Left forelimb (tissue), 1 donor: ENCODE measurements around the gene FCHSD1.
"Not testable (repeated sequence)": the region's sequence is repeated elsewhere in the genome, so short reads cannot be mapped to it uniquely, and the experiment has no call there.

ENCODE experiments used
- DNase-seq: peaks from one replicate; pipeline ENCODE4 v3.0.0-alpha.2; 2018; ENCODE audit warnings: low spot score

FCHSD1 gene

DNA sequence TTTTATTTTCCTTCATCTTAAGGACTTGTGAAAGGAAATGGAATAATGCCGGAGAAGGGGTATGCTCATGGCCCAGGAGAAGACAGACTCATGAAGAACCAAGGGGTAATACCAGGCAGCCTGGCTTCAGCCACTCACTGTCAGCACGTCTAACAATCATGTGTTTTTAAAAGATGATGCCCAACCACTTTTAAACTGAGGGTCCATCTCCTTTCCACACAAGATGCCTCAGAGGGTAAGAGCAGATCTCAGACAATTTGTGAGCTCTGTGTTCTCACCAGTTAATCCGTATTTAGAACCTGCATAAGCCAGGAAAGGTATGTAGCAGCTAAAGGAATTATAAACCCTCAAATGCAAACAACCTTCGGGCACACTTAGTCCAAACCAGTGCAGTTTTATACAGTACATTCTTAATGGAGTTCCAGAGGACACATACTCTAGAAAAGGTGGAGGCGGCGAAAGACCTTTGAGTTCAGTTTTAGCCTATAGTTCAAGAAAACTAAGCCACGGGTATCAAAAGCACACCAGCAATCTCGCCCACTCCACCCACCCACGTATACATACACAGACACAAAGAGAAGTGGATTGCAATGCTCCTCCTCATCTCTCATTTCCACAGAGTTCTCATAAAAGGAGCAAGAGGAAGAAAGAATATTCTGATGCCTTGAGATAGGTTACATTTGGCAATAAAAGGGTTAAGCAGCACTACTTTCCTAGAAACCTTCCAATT, 35.1 kb downstream of the FCHSD1 start:
- no peak for DNase-seq

- DNase-seq = no peak
Observed at GRCh38 chr5:141613344-141613743, 37.9 kb downstream of the FCHSD1 start.

GRCh38 chr5:141611289-141611688, 39.9 kb downstream of the FCHSD1 start:
- no peak for DNase-seq

DNA sequence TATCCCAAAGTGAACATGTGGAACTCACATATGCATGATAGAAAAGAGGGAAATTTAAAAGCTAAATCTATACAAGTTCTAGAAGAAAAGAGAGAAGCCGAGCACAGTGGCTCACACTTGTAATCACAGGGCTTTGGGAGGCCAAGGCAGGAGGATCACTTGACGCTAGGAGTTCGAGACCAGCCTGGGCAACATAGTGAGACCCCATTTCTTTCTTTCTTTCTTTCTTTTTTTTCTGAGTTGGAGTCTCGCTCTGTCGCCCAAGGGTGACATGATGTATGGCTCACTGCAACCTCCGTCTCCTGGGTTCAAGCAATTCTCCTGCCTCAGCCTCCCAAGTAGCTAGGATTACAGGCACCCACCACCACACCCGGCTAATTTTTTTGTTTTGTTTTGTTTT, 41.3 kb downstream of the FCHSD1 start:
- DNase-seq = not testable (repeated sequence)

DNA sequence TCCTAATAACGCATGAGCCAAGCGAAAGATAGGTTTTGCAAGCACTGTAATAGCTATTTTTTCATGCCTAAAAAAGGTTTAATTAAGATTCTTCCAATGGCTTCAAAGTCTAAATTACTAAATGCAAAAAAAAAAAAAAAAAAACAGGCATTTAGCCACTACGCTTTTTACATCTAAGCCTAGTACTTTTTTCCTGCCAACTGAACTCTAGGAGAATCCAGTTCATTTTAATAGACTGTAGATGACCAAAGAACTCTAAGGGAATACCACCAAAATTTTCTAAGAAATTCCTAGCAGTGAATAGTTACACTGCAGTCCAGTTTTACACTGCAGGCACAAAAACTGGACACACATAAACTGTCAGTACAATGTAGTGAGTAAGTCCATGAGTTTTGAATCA, 42.2 kb downstream of the FCHSD1 start:
- DNase-seq = no peak

DNA sequence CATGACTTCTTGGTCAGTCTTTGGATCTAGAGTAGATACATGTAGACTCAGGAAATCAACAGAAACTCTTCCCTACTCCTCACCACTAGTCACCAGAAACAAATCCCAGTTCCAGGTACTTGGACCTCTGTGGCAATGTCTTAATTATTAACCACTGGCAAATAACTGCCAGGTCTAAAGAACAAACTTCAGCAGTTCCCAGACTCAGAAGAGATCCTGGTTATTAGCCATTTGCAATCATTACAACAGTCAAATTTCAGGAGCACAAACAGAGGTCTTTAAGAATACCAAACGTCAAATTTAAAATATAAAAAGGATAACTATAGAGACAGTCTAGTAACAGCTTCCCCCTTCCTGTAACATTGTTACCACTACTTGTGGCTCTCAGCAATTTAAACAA, 42.7 kb downstream of the FCHSD1 start:
- no peak for DNase-seq

- no peak for DNase-seq
Observed at GRCh38 chr5:141608046-141608445, 43.2 kb downstream of the FCHSD1 start.

GRCh38 chr5:141605523-141606277, 45.5 kb downstream of the FCHSD1 start:
- no peak for DNase-seq

DNA sequence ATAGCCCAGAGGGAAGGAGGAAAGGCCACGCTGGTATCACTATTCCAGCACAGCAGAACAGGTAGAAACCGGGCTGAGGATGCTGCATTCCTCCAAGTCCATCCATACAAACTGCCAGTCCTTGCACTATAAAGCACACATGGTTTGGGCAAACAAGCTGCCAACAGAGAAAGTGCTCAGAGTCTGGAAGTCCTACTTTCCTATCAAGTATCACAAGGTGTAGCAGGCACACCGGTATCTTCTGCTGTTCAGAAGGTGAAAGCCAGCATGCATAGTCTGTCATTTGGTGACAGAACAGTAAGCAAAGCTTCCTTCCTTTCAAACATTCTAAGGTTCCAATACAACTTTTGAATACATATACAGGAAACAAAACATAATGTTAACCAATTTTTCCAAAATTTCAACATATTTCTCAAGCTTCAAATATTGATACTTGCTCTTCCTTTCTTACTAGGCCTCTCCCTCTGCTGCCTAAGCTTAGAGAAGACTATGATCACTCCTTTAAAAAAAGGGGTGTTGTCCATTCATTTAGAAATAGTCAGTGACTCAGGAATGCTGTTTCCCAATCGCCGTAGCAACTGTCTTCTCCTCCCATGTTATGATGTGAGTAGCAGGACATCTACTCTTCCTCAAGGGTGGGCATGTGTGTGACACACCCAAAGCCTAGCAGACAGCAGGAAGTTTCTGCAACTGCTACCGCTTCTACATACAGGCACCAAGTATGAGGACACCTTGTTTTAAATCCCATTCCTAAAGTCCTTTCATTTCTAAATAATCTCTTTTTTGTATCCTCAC, 47.1 kb downstream of the FCHSD1 start:
- no peak for DNase-seq

GRCh38 chr5:141602606-141603005, 48.6 kb downstream of the FCHSD1 start:
- no peak for DNase-seq

DNA sequence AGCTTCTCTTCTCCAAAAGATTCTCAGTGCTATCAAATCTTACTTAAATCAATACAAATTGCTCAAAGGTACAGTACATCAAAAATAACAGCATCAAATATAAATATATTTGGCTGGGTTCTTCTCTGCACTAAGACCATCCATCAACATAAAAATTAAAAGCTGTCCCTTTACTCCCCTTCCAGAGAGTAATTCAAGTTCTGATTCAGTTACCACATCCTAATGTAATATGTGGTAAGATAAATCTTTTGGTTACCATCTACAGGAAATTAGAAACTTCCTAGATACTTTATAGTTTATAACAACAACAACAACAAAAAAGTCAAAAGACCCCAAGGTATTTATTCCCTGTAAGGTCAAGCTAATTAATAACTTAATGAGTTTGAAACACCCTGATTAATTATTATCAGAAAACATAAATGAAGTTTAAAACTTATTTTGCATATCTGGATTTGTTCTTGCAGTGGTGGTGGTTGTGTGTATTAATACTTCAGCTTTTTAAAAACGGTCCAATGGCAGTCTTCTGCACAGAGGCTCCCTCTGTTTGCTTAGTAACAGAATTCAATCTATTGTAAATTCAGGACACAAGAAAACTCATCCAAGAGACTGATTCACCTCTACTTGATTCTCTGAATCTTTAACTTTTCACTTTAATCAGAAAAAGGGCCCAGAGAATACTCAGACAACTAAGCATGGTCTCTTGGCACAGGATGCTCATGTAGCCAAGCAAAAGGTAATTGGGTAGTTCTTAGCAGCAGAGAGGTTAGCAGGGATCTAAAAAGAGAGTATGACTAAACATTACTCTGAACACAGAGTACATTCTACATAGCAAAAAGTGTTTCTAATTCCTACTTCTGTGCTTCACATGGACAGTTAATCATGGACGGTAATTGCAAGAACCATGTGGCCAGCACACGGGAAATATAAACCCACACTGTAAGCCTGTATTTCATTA, 52.5 kb downstream of the FCHSD1 start:
- DNase-seq = no peak

- no peak for DNase-seq
Observed at GRCh38 chr5:141597814-141598213, 53.4 kb downstream of the FCHSD1 start.

- no peak for DNase-seq
Observed at GRCh38 chr5:141597394-141597793, 53.8 kb downstream of the FCHSD1 start.

GRCh38 chr5:141596867-141597266, 54.4 kb downstream of the FCHSD1 start:
- no peak for DNase-seq

- no peak for DNase-seq
Observed at GRCh38 chr5:141590127-141590526, 61.1 kb downstream of the FCHSD1 start.
